Skeletal muscle tissue (tissue), 4 donors: ENCODE data around the gene GDF10. TPM values are rescaled to one million over a fixed set of nuclear protein-coding genes. Genes with fewer than 3 reads are reported as not detected.

Experiments
- H3K27ac ChIP-seq: one replicate; pipeline ENCODE4 v1.7.0; 2013; ENCODE audit warnings: mild to moderate bottlenecking, low read depth, low read length, inconsistent platforms
- H3K27me3 ChIP-seq, 3 donors: one replicate each; pipeline ENCODE4 v1.7.0; 2013; ENCODE audit warnings: low read length in 3 of 3; ENCODE audit not compliant: control insufficient read depth in 3 of 3, insufficient read depth in 3 of 3
- H3K36me3 ChIP-seq, 3 donors: one replicate each; pipeline ENCODE4 v1.7.0; 2013; ENCODE audit warnings: low read length in 3 of 3; ENCODE audit not compliant: control insufficient read depth in 3 of 3, insufficient read depth in 3 of 3
- H3K4me1 ChIP-seq, 3 donors: one replicate each; pipeline ENCODE4 v1.7.0; 2013; ENCODE audit warnings: low read length in 3 of 3, mild to moderate bottlenecking in 3 of 3; ENCODE audit not compliant: control insufficient read depth in 3 of 3, insufficient read depth in 3 of 3
- H3K4me3 ChIP-seq, 3 donors: one replicate each; pipeline ENCODE4 v1.7.0; 2013; ENCODE audit warnings: low read length in 3 of 3
- H3K9ac ChIP-seq, 3 donors: one replicate each; pipeline ENCODE4 v1.7.0; 2013; ENCODE audit warnings: low read length in 3 of 3, mild to moderate bottlenecking in 3 of 3, moderate library complexity in 2 of 3, low read depth in 1 of 3
- H3K9me3 ChIP-seq, 3 donors: one replicate each; pipeline ENCODE4 v1.7.0; 2013; ENCODE audit warnings: low read length in 3 of 3; ENCODE audit not compliant: control insufficient read depth in 3 of 3
- total RNA-seq: library from RNA; depleted of rRNA; stranded (reverse); fragments of >200 nt; gene quantifications from one replicate; pipeline ENCODE4 v1.2.3, GENCODE V29; 2014
- donor health status: Osteomylitis.

Gene GDF10
- total RNA-seq, 1 donor from 2014 or later, result 1.0 TPM

DNA sequence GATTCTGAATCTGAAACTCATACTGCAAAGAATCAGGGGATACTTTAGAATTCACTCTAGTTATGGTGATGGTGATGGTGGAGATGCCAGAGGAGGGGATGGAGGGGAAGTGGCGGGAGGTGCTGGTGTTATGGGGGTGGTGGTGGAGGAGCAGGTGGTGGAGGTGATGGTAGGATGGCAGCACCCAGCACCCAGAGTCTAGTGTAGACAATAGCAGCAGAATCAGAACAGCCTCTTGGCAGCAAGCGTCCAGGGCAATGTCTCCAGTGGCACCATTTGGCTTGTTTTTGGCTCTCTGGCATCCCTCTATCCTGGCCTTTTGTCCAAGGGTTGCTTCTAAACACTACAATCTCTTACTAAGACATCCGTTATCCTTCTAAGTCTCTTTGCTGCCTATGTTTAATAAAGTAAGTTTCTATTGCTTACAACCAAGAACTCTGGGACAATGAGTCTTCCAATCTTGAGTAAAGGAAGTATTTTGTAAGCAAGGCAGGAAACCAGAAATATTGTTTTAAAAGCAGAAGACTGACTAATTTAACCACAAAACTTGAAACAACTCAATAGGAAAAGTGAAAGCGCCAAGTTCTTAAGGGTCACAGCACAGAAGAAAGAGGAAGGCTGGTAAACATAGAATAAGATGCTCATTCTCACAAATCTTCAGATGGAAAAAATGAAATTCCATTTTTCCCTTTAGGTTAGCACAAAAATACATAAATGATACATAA lies 42.4 kb upstream of the GDF10 start:
- H3K27ac ChIP-seq, result no peak overlapping the region
- H3K27me3 ChIP-seq, result peaks cover 3 to 5% (median 3%) of the 10 kb centered on the region in 3 donors
- no peak overlapping the region for H3K4me3 ChIP-seq
- H3K4me1 ChIP-seq, result peaks cover 20 to 22% (median 21%) of the 10 kb centered on the region in 3 donors
- H3K9ac ChIP-seq, result no peak overlapping the region
- H3K36me3 ChIP-seq, result no peaks in the 10 kb centered on the region
- no peaks in the 10 kb centered on the region for H3K9me3 ChIP-seq

DNA sequence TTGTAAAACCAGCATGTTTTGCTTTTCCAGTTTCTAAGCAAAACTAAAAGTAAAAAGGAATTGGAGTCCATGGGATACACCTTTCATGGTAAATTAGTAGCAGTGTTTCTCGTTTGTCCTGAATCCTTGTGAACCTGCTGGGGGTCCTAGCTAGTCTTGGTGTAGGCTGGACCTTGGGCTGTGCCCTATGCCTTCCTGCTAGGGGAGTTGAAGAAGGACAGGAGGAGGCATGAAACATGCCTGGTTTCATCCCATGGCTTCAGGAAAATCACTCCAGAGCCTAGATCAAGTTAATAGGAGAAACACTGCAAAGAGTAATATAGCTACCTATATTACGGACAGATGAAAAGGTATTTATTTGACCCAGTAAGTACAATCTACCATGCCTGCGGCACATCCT lies 41.1 kb upstream of the GDF10 start:
- H3K9ac ChIP-seq, result no peak overlapping the region
- H3K9me3 ChIP-seq, result no peaks in the 10 kb centered on the region
- peaks cover 7 to 11% (median 9%) of the 10 kb centered on the region in 3 donors for H3K4me1 ChIP-seq

DNA sequence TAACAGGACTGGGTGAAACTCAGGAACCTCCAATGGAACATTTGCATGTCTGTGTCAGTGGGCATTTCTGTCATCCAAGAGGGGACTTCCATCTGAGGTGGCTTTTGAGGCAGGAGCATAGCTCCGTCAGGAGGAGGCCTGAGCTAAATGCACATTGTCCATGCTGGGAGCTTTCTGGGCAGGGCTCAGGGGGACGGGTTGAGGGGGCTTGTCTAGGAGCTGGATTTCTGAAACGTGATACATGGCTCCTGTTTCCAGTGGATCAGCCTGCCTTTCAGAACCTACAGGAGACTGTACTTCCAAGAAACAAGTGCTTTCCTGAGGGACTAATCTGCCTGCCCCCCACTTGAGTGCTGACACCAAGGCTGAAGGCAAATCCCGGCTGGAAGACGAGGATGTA lies 40.5 kb upstream of the GDF10 start:
- H3K27me3 ChIP-seq, result peaks cover 3 to 7% (median 3%) of the 10 kb centered on the region in 3 donors
- H3K4me3 ChIP-seq, result no peak overlapping the region
- peaks cover 2 to 5% (median 4%) of the 10 kb centered on the region in 3 donors for H3K4me1 ChIP-seq
- H3K9me3 ChIP-seq, result no peaks in the 10 kb centered on the region
- H3K9ac ChIP-seq, result no peak overlapping the region
- H3K36me3 ChIP-seq, result no peaks in the 10 kb centered on the region
- H3K27ac ChIP-seq, result no peak overlapping the region

More for the DNA sequence above, 41.1 kb upstream of the GDF10 start:
- no peaks in the 10 kb centered on the region for H3K36me3 ChIP-seq
- H3K27me3 ChIP-seq, result peaks cover 3 to 7% (median 3%) of the 10 kb centered on the region in 3 donors
- no peak overlapping the region for H3K4me3 ChIP-seq
- H3K27ac ChIP-seq, result no peak overlapping the region

DNA sequence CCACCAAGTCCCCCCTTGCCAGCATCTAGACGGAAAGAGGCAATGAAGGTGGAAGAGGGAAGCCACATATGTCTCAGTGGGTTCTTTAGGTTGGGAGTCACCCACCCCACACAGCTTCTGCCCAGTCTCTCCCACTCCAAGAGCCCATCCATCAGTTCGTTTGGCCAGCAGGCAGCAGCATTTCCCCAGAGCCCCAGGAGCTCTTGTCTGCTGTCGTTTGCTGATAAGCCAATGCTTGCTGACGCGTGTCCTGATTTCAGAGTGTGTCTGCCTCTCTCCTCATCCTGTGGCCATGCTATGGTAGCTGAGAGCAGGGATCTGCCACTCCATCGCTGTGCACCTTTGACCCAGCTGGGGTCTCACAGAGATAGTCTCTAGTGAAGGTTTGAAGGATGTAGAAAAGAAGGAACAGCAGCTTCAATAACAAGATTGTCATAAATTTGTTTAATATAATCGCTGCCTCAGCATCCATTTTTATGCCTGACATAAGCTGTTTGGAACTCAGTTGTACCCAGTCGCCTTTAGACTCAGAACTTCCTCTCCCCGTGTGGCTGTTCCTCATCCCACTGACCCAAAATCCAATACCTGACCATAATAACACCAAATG lies 39.4 kb upstream of the GDF10 start:
- H3K36me3 ChIP-seq, result no peaks in the 10 kb centered on the region
- H3K4me1 ChIP-seq, result no peaks in the 10 kb centered on the region
- no peak overlapping the region for H3K4me3 ChIP-seq
- H3K9me3 ChIP-seq, result no peaks in the 10 kb centered on the region
- H3K9ac ChIP-seq, result no peak overlapping the region
- no peak overlapping the region for H3K27ac ChIP-seq
- H3K27me3 ChIP-seq, result peaks cover 3 to 7% (median 3%) of the 10 kb centered on the region in 3 donors

DNA sequence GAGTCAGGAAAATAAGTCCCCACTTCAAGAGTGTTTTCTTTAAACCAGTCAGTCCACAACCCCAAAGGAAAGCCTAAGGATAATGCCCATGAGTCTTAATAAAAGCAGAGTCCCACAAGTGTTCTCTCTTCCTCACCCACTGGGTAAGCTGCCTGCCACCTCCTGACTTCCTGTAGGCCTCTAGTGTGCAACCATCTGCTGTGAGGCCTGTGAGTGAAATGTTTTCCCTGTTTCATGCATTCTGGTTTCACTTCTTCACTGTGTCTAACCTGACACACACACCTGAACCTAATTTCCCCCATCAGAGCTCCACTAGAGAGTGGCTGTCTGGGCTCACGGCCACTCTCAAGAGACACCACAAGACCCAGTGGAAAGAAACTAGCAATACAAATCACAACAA lies 38.9 kb upstream of the GDF10 start:
- Histone ChIP-seq H3K27ac (no peak overlapping the region), H3K9me3 (no peaks in the 10 kb centered on the region), H3K27me3 (peaks cover 2 to 3% (median 3%) of the 10 kb centered on the region in 3 donors), H3K4me3 (no peak overlapping the region), H3K4me1 (no peaks in the 10 kb centered on the region), H3K9ac (no peak overlapping the region), H3K36me3 (no peaks in the 10 kb centered on the region)

DNA sequence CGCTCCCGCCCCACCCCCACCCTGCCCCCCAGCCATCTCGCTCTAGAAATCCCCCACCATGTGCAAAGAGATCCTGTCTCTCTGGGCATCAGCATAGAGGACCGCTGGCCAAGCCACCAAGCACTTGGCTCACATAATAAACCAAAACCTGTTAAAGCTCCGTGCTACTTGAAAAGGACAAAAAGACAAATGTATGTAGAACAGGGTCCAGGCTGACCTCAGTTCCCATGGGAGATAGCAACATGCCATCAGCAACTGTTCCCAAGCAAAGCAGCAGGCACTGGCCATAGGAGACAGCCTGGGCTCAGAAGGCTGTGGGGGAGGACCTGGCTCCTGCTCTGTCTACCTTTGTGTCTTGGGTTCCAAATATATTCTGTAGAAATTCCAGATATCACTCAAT lies 38.4 kb upstream of the GDF10 start:
- no peak overlapping the region for H3K4me3 ChIP-seq
- H3K27me3 ChIP-seq, result peaks cover 2 to 3% (median 3%) of the 10 kb centered on the region in 3 donors
- no peaks in the 10 kb centered on the region for H3K4me1 ChIP-seq
- no peak overlapping the region for H3K9ac ChIP-seq
- H3K36me3 ChIP-seq, result no peaks in the 10 kb centered on the region
- H3K9me3 ChIP-seq, result no peaks in the 10 kb centered on the region
- no peak overlapping the region for H3K27ac ChIP-seq

DNA sequence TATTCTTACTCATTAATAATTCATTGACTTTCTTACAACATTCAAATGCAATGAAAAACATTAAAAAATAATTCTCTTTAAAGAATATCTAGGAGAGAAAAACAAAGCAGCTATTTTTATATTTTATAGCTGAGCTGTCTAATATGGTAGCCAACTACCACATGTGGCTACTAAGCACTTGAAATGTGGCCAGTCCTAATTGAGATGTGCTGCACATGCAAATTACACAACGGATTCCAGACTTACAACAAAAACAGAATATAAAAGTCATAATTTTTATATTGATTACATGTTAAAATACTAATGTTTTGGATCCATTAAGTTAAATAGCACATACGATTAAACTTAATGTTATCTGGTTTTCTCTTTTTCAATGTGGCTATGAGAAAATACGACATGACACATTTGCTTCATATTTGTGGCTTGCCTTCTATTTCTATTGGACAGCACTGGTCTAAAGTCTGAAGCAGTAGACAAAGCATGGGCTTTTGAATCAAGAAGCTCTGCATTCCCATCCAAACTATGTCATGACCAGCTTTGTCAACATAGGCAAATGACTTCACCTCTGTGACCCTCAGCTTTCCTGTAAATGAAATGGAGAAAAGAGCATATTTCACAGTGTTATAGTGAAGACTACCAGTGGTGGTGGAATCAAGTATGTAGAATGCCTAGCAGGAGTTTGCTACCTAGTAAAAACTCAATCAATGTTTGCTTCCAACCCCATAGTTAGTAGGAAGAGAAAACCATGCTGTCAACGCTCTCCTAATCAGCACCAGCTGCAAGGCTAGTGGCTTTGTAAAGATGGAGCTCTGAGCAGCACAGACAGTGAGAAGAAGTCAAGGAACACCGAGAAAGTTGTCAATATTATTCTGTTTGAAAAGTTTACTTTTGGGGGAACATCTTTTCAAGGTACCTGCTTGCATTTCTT lies 37.1 kb upstream of the GDF10 start:
- Histone ChIP-seq H3K9me3 (no peaks in the 10 kb centered on the region), H3K4me1 (no peaks in the 10 kb centered on the region), H3K27ac (no peak overlapping the region), H3K27me3 (peaks cover 3 to 5% (median 3%) of the 10 kb centered on the region in 3 donors), H3K36me3 (no peaks in the 10 kb centered on the region), H3K9ac (no peak overlapping the region), H3K4me3 (no peak overlapping the region)

DNA sequence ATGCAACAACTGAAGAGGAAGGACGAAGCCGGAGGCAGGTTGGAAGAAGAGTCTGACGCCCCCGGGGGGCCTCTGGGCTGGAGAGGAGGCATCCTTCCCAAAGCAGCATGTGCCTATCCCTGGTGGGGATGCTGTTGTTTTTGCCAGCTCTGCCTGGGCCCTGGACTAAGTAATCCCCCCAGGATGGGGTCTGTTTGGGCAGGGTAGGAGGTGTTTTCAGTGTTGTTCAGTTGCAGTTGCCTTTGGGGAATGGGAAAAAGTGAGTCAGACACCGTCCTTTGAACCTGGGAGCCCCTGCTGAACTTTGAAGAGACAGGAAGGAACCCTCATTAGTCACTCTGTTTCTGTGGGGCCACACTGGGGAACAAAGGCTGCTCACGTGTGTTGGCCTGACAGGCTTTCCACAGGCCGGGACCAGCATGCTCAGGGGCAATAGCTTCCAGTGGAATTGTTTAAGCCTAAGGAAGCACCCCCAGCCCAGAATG lies 35.2 kb upstream of the GDF10 start:
- H3K9me3 ChIP-seq, result no peaks in the 10 kb centered on the region
- H3K36me3 ChIP-seq, result no peaks in the 10 kb centered on the region
- H3K4me1 ChIP-seq, result no peaks in the 10 kb centered on the region
- no peak overlapping the region for H3K4me3 ChIP-seq
- no peak overlapping the region for H3K27ac ChIP-seq
- H3K9ac ChIP-seq, result no peak overlapping the region
- peaks cover 0 to 5% (median 3%) of the 10 kb centered on the region in 3 donors for H3K27me3 ChIP-seq

DNA sequence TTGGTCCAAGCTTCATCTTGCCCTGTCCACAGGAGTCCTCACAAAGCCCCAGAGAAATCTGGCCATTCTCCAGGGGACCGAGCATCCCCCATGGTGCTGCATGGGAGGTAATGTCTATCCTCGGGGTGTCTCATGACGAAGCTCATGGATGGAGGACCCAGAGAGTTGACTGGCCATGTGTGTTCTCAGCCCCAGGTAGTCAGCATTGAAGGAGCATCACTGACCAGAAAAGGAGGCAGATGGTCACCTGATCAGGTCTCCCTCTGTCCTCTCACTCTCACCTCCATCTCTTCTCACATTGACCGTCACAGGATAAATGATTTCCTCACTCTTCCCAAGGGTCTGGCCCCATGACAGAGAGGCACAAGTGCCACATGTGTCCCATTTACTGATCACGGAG lies 33.4 kb upstream of the GDF10 start:
- no peaks in the 10 kb centered on the region for H3K9me3 ChIP-seq
- no peak overlapping the region for H3K4me3 ChIP-seq
- no peak overlapping the region for H3K9ac ChIP-seq
- peaks cover 0 to 5% (median 0%) of the 10 kb centered on the region in 3 donors for H3K27me3 ChIP-seq
- H3K4me1 ChIP-seq, result no peaks in the 10 kb centered on the region
- H3K27ac ChIP-seq, result no peak overlapping the region
- no peaks in the 10 kb centered on the region for H3K36me3 ChIP-seq
